ENCODE results near the gene SRMS.
"Not testable (repeated sequence)": the region's sequence is repeated elsewhere in the genome, so short reads cannot be mapped to it uniquely, and the experiment has no call there.

SRMS gene

DNA sequence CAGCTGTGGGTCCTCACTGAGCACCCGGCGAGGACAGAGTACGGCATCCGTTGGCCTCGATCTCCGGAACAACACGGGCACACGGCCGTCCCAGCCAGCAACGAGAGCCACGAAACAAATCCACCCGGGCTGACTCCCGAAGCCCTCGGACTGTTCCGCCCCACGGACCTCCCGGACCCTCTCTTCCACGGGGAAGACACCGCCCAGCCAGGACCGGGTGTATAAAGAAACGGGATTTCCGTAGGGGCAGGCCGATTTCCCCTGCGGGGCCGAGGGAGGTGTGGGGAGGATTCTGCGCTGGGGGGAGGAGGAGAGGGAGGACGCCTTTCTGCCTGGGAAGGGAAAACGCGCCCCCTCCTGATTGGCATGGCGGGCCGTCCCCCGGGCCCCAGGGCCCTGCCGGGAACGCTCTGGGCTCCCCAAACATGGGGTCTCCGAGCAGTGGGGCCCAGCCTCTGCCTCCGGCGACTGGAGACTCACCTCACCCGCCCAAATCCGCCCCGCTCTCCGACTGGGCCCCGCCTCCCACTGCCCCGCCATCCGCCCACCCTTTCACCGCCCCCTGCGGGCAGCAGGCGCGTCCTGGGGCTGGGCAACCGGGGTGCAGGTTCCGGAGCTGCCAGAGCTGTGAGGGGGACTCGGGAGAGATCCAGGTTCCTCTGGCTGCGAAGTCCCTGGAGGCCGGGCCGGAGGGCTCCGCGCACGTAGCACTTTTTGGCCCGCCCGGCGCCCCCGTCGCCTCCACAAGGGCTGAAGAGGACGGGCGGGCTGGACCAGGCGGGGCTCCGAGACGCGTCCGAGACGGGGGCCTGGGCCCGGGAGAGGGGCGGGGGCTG, 27.7 kb downstream of the SRMS start:
- TF ChIP-seq, protein P1, sequence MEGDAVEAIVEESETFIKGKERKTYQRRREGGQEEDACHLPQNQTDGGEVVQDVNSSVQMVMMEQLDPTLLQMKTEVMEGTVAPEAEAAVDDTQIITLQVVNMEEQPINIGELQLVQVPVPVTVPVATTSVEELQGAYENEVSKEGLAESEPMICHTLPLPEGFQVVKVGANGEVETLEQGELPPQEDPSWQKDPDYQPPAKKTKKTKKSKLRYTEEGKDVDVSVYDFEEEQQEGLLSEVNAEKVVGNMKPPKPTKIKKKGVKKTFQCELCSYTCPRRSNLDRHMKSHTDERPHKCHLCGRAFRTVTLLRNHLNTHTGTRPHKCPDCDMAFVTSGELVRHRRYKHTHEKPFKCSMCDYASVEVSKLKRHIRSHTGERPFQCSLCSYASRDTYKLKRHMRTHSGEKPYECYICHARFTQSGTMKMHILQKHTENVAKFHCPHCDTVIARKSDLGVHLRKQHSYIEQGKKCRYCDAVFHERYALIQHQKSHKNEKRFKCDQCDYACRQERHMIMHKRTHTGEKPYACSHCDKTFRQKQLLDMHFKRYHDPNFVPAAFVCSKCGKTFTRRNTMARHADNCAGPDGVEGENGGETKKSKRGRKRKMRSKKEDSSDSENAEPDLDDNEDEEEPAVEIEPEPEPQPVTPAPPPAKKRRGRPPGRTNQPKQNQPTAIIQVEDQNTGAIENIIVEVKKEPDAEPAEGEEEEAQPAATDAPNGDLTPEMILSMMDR (IDR thresholded peaks at IDR 0.05; ENCODE audit: low read depth, low read length) = peak; percentile 17
- H3K4me3 ChIP-seq (replicated peaks in 1 of 2; ENCODE audit: low read depth in 2 of 2, low read length in 2 of 2) = peak overlapping the region; percentile 63 to 90
- DNase-seq (ENCODE audit: low read depth in 2 of 2) = peak in 1 of 2 donors; percentile 40

DNA sequence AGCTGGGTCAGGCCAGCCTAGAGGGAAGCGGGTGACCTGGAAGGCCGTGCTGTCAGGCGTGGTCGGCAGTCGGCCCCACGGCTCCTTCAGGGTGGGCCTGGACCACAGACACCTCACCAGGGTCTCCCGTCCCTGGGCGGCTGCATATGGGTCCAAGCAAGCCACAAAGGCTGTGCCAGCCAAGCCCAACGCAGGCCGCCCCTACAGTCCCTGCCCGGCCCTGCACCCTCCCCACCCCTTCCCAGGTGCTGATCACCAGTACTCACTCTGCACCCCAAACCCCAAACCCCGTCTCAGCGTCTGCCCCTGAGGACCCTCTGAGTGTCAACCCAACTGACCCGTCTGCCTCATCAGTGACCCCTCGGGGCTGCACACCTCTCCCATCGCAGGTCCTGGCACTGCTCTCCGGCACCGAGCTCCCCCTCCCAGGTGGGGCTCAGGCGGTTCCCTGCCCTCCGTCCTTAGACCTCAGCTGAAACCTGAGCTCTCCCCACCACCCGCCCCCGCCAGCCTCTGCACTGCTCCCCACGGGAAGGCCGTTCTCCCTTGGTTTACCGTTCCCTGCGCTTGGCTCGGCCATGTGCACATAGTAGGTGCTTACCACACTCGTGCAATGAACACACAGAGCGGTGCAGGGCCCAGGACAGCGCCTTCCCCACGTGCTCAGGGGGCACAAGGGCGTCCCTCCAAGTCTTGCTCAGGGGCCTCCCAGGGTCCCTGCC, 28.4 kb downstream of the SRMS start:
- DNase-seq (ENCODE audit: low read depth in 2 of 2) = no peak
- peak overlapping the region; percentile 63 to 90 for H3K4me3 ChIP-seq (replicated peaks in 1 of 2; ENCODE audit: low read depth in 2 of 2, low read length in 2 of 2)
- TF ChIP-seq, protein P1 (IDR thresholded peaks at IDR 0.05; ENCODE audit: low read depth, low read length) = no peak

DNA sequence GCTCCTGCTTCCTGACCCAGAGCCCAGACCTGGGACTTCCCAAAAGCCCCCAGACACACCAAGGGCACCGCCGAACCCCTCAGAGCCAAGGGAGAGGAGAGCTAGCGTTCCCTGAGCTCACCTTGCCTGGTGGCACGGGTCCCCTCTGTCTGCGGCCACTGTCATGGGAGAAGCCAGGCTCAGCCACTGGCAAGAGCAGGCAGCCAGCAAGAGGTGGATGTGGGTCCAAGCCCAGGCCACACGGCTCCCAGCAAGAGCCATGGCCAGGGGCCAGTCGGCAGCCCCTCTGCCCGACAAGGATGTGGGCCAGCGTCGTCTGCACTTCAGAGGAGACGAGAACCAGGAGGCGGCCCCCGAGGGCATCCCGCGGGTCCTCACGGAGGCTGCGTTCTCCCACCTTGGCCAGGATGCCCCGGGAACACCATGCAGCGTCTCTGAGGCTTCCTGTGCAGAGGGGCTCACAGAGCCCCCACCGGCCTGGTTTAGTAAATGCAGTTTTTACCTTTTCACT, 29.1 kb downstream of the SRMS start:
- H3K4me3 ChIP-seq (replicated peaks in 1 of 2; ENCODE audit: low read depth in 2 of 2, low read length in 2 of 2) = no peak overlapping the region
- DNase-seq (ENCODE audit: low read depth in 2 of 2) = no peak
- TF ChIP-seq, protein P1 (IDR thresholded peaks at IDR 0.05; ENCODE audit: low read depth, low read length) = no peak

DNA sequence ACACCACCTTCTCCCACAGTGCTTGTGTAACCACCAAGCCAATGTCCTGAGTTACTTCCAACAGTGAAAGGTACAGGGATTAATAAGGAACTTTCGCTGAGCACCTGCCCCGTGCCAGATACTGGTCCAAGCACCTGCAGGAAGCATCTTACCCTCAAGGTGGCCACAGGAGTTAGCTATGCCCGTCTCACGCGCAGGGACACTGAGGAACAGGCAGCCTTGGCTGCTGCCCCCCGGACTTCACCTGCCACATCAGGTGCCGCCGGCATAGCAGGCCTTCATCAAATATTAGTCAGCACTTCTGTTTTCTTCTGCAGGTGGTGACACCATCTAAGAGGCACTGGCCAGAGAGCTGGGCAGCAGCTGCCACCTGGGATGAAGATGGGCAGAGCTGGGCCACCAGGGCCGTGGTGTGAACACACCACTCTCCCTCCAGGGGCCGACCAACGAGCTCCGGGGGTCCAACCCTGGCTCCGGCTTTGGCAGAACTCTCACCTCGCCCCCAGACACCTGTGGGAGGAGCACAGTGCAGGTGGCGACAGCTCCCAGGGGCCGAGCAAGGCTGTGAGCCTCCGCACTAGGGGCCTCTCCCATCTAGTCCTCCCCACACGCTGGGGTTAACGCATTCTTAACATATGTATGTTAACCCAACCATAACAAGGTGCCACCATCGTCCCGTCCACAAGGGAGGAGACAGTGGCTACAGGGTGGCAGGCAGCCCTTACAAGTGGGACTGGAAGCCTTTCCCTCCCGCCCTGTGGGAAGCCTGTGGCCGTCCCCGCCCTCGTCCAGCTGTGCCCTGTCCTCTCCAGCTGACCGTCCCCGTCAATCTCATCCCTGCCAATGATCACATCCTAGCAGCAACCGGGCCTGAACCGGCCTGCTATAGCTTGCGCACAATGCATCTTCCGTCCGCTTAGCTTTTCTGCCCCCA, 29.9 kb downstream of the SRMS start:
- DNase-seq (ENCODE audit: low read depth in 2 of 2) = no peak
- no peak overlapping the region for H3K4me3 ChIP-seq (replicated peaks in 1 of 2; ENCODE audit: low read depth in 2 of 2, low read length in 2 of 2)
- TF ChIP-seq, protein P1 (IDR thresholded peaks at IDR 0.05; ENCODE audit: low read depth, low read length) = no peak

DNA sequence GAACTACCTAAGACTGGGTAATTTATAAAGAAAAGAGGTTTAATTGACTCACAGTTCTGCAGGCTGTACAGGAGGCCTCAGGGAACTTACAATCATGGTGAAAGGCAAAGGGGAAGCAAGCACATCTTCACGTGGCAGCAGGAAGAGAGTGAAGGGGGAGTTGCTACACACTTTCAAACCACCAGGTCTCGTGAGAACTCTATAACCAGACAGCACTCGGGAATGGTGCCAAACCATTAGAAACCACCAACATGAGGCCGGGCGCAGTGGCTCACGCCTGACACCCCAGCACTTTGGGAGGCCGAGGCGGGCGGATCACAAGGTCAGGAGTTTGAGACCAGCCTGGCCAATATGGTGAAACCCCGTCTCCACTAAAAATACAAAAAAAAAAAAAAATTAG, 33.0 kb downstream of the SRMS start:
- DNase-seq (ENCODE audit: low read depth in 2 of 2); H3K4me3 ChIP-seq (replicated peaks in 1 of 2; ENCODE audit: low read depth in 2 of 2, low read length in 2 of 2): not testable (repeated sequence)

DNA sequence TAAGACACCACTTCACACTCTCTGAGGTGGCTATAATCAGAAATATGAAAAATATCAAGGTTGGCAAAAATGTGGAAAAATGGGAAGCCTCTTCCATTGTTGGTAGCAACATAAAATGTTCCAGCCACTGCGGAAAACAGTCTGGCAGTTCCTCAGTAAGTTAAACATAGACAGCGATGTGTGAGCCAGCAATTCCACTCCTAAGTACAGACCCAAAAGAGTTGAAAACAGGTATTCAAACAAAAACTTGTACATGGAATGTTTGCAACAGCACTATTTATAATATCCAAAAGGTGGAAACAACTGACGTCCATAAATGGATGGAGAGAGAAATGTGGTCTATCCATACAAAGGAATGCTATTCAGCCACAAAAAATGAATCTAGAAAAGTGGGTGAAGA, 34.3 kb downstream of the SRMS start:
- DNase-seq (ENCODE audit: low read depth in 2 of 2) = no peak
- TF ChIP-seq, protein P1 (IDR thresholded peaks at IDR 0.05; ENCODE audit: low read depth, low read length) = no peak
- no peak overlapping the region for H3K4me3 ChIP-seq (replicated peaks in 1 of 2; ENCODE audit: low read depth in 2 of 2, low read length in 2 of 2)
